Stimulated activated naive CD8-positive, alpha-beta T cell treated with anti-CD3 and anti-CD28 coated beads, Interleukin-15, Interleukin-2, amounts not matched to agents 100 ng/mL and 50 ng/mL, for 24 hours (primary cell): Measurements from ENCODE around the gene MTMR12.

Source experiments
- H3K27ac Mint-ChIP-seq: one replicate; pipeline ENCODE4 v1.8.0; 2021; ENCODE audit warnings: mild to moderate bottlenecking, mixed read lengths
- H3K27me3 Mint-ChIP-seq: one replicate; pipeline ENCODE4 v1.8.0; 2021; ENCODE audit warnings: mixed read lengths
- H3K36me3 Mint-ChIP-seq: one replicate; pipeline ENCODE4 v1.8.0; 2021; ENCODE audit warnings: low read depth, mixed read lengths
- H3K4me1 Mint-ChIP-seq: one replicate; pipeline ENCODE4 v1.8.0; 2021; ENCODE audit warnings: low read depth, mixed read lengths
- H3K4me3 Mint-ChIP-seq: one replicate; pipeline ENCODE4 v1.8.0; 2021; ENCODE audit warnings: mild to moderate bottlenecking, mixed read lengths
- H3K9me3 Mint-ChIP-seq: one replicate; pipeline ENCODE4 v1.8.0; 2021; ENCODE audit warnings: mixed read lengths

Gene MTMR12

GRCh38 chr5:32280656-32281081 lies 32.1 kb downstream of the MTMR12 start:
- H3K9me3 Mint-ChIP-seq: no peaks in the 10 kb centered on the region
- H3K4me3 Mint-ChIP-seq: peak overlapping the region; percentile 42
- H3K27ac Mint-ChIP-seq: peak overlapping the region; percentile 74
- H3K27me3 Mint-ChIP-seq: no peaks in the 10 kb centered on the region
- H3K36me3 Mint-ChIP-seq: peaks cover 18% of the 10 kb centered on the region
- peaks cover 79% of the 10 kb centered on the region for H3K4me1 Mint-ChIP-seq

- Mint-ChIP-seq H3K9me3 (no peaks in the 10 kb centered on the region), H3K27me3 (no peaks in the 10 kb centered on the region), H3K36me3 (peaks cover 22% of the 10 kb centered on the region), H3K27ac (no peak overlapping the region), H3K4me3 (no peak overlapping the region), H3K4me1 (peaks cover 80% of the 10 kb centered on the region)
Measured at GRCh38 chr5:32279786-32280185, 33.0 kb downstream of the MTMR12 start.

- no peak overlapping the region for H3K4me3 Mint-ChIP-seq
- no peaks in the 10 kb centered on the region for H3K27me3 Mint-ChIP-seq
- H3K36me3 Mint-ChIP-seq: peaks cover 25% of the 10 kb centered on the region
- H3K27ac Mint-ChIP-seq: no peak overlapping the region
- peaks cover 75% of the 10 kb centered on the region for H3K4me1 Mint-ChIP-seq
- no peaks in the 10 kb centered on the region for H3K9me3 Mint-ChIP-seq
Measured at GRCh38 chr5:32279223-32279622, 33.5 kb downstream of the MTMR12 start.

GRCh38 chr5:32278406-32278805 lies 34.3 kb downstream of the MTMR12 start:
- peaks cover 32% of the 10 kb centered on the region for H3K36me3 Mint-ChIP-seq
- H3K27me3 Mint-ChIP-seq: no peaks in the 10 kb centered on the region
- H3K9me3 Mint-ChIP-seq: no peaks in the 10 kb centered on the region
- H3K4me1 Mint-ChIP-seq: peaks cover 69% of the 10 kb centered on the region
- no peak overlapping the region for H3K27ac Mint-ChIP-seq
- no peak overlapping the region for H3K4me3 Mint-ChIP-seq

- Mint-ChIP-seq H3K36me3 (peaks cover 35% of the 10 kb centered on the region), H3K27me3 (no peaks in the 10 kb centered on the region), H3K27ac (no peak overlapping the region), H3K9me3 (no peaks in the 10 kb centered on the region), H3K4me1 (peaks cover 65% of the 10 kb centered on the region), H3K4me3 (no peak overlapping the region)
Measured at GRCh38 chr5:32277798-32278197, 34.9 kb downstream of the MTMR12 start.

GRCh38 chr5:32276173-32276853 lies 36.4 kb downstream of the MTMR12 start:
- H3K27me3 Mint-ChIP-seq: no peaks in the 10 kb centered on the region
- peaks cover 36% of the 10 kb centered on the region for H3K36me3 Mint-ChIP-seq
- peak overlapping the region; percentile 67 for H3K27ac Mint-ChIP-seq
- peaks cover 55% of the 10 kb centered on the region for H3K4me1 Mint-ChIP-seq
- no peaks in the 10 kb centered on the region for H3K9me3 Mint-ChIP-seq
- H3K4me3 Mint-ChIP-seq: no peak overlapping the region

GRCh38 chr5:32275396-32275741 lies 37.4 kb downstream of the MTMR12 start:
- peak overlapping the region; percentile 74 for H3K27ac Mint-ChIP-seq
- H3K36me3 Mint-ChIP-seq: peaks cover 37% of the 10 kb centered on the region
- H3K27me3 Mint-ChIP-seq: no peaks in the 10 kb centered on the region
- H3K9me3 Mint-ChIP-seq: no peaks in the 10 kb centered on the region
- no peak overlapping the region for H3K4me3 Mint-ChIP-seq
- H3K4me1 Mint-ChIP-seq: peaks cover 45% of the 10 kb centered on the region

GRCh38 chr5:32274548-32275395 lies 38.0 kb downstream of the MTMR12 start:
- Mint-ChIP-seq H3K4me1 (peaks cover 39% of the 10 kb centered on the region), H3K4me3 (no peak overlapping the region), H3K27me3 (no peaks in the 10 kb centered on the region), H3K27ac (peak overlapping the region; percentile 45), H3K36me3 (peaks cover 43% of the 10 kb centered on the region), H3K9me3 (no peaks in the 10 kb centered on the region)

GRCh38 chr5:32273821-32274220 lies 38.9 kb downstream of the MTMR12 start:
- Mint-ChIP-seq H3K36me3 (peaks cover 46% of the 10 kb centered on the region), H3K4me1 (peaks cover 32% of the 10 kb centered on the region), H3K9me3 (no peaks in the 10 kb centered on the region), H3K4me3 (no peak overlapping the region), H3K27me3 (no peaks in the 10 kb centered on the region), H3K27ac (no peak overlapping the region)

GRCh38 chr5:32272746-32273145 lies 40.0 kb downstream of the MTMR12 start:
- Mint-ChIP-seq H3K27ac (no peak overlapping the region), H3K9me3 (no peaks in the 10 kb centered on the region), H3K4me1 (peaks cover 24% of the 10 kb centered on the region), H3K4me3 (no peak overlapping the region), H3K27me3 (no peaks in the 10 kb centered on the region), H3K36me3 (peaks cover 57% of the 10 kb centered on the region)

GRCh38 chr5:32270946-32271345 lies 41.8 kb downstream of the MTMR12 start:
- H3K36me3 Mint-ChIP-seq: peaks cover 64% of the 10 kb centered on the region
- no peaks in the 10 kb centered on the region for H3K9me3 Mint-ChIP-seq
- H3K4me1 Mint-ChIP-seq: peaks cover 6% of the 10 kb centered on the region
- H3K27me3 Mint-ChIP-seq: no peaks in the 10 kb centered on the region
- no peak overlapping the region for H3K27ac Mint-ChIP-seq
- H3K4me3 Mint-ChIP-seq: no peak overlapping the region

GRCh38 chr5:32270178-32270577 lies 42.6 kb downstream of the MTMR12 start:
- Mint-ChIP-seq H3K9me3 (no peaks in the 10 kb centered on the region), H3K27ac (no peak overlapping the region), H3K27me3 (no peaks in the 10 kb centered on the region), H3K4me3 (no peak overlapping the region), H3K4me1 (no peaks in the 10 kb centered on the region), H3K36me3 (peaks cover 72% of the 10 kb centered on the region)

- peaks cover 9% of the 10 kb centered on the region for H3K4me1 Mint-ChIP-seq
- peaks cover 83% of the 10 kb centered on the region for H3K36me3 Mint-ChIP-seq
- no peaks in the 10 kb centered on the region for H3K27me3 Mint-ChIP-seq
- no peaks in the 10 kb centered on the region for H3K9me3 Mint-ChIP-seq
- H3K27ac Mint-ChIP-seq: no peak overlapping the region
- no peak overlapping the region for H3K4me3 Mint-ChIP-seq
Measured at GRCh38 chr5:32265902-32266301, 46.8 kb downstream of the MTMR12 start.

GRCh38 chr5:32264957-32265572 lies 47.7 kb downstream of the MTMR12 start:
- no peaks in the 10 kb centered on the region for H3K27me3 Mint-ChIP-seq
- peaks cover 76% of the 10 kb centered on the region for H3K36me3 Mint-ChIP-seq
- H3K4me3 Mint-ChIP-seq: no peak overlapping the region
- no peak overlapping the region for H3K27ac Mint-ChIP-seq
- peaks cover 13% of the 10 kb centered on the region for H3K4me1 Mint-ChIP-seq
- no peaks in the 10 kb centered on the region for H3K9me3 Mint-ChIP-seq

GRCh38 chr5:32263684-32264083 lies 49.1 kb downstream of the MTMR12 start:
- H3K9me3 Mint-ChIP-seq: no peaks in the 10 kb centered on the region
- peaks cover 78% of the 10 kb centered on the region for H3K36me3 Mint-ChIP-seq
- no peak overlapping the region for H3K27ac Mint-ChIP-seq
- H3K4me1 Mint-ChIP-seq: peaks cover 14% of the 10 kb centered on the region
- H3K27me3 Mint-ChIP-seq: no peaks in the 10 kb centered on the region
- no peak overlapping the region for H3K4me3 Mint-ChIP-seq
